Dedifferentiated amniotic fluid mesenchymal stem cell (primary cell): ENCODE data around the gene SLC34A1.
"Not testable (repeated sequence)": the region's sequence is repeated elsewhere in the genome, so short reads cannot be mapped to it uniquely, and the experiment has no call there.

Source experiments
- DNase-seq: peaks from one replicate; pipeline ENCODE4 v3.0.0-alpha.2; 2016; ENCODE audit errors: extremely low spot score

SLC34A1 gene

DNA sequence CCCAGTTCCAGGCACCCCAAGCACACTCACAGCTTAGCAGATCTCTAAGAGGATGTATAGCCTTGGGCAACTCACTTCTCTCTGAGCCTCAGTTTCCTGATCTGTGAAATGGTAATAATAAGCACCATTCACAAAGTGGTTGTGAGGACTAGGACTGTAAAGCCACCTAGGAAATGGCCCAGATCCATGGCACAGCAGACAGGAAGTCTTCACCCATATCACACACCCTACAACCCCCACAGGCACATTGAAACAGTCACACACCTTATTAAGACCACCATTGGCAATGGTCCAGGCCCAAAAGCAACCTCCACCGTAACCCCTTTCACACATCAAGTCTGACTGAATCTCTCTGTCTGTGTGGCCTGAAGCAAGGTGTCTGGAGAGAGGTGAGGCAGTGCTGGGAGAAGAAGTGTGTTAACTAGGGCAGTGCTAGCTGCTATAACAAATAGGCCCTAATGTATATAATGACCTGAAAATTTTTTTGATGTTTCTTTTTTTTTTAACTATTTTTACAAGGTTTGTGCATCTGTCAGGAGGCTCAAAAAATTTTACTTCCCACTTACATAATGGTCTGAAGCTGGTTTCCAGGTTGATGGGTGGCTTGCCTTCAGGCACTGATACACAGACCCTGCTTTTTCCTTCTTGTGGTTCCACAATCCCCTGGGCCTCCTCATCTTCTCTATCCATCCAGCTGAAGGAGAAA is 28.9 kb upstream of the SLC34A1 start:
- DNase-seq = no peak

DNA sequence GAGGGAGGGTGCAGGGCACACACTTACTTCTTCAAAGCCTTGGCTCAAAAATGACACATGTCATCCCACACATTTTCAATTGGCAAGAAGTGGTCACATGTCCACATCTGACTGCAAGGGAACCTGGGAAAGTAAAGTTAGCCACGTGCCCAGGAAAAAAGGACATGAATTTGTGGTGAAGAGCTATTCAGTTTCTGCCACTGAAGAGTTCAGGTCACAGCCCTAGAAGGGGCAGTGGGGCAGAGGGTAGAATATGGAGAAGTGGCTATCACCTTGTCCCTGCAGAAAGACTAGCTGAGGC is 28.4 kb upstream of the SLC34A1 start:
- DNase-seq = no peak

DNA sequence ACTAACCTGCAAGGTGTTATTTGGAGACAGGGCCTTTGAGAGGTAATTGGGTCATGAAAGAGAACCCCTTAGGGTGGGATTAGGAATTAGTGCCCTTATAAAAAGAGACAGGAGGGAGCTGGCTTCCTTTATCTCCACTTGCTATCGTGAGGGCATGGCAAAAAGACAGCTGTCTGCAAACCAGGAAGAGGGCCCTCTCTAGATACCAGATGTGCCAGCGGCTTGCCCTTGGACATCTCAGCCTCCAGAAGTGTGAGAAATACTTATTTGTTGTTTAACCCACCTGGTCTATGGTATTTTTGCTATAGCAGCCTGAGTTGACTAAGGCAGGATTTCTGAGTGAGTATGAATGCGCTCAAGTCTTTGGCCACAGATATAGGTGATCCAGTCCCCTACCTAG is 27.5 kb upstream of the SLC34A1 start:
- no peak for DNase-seq

DNA sequence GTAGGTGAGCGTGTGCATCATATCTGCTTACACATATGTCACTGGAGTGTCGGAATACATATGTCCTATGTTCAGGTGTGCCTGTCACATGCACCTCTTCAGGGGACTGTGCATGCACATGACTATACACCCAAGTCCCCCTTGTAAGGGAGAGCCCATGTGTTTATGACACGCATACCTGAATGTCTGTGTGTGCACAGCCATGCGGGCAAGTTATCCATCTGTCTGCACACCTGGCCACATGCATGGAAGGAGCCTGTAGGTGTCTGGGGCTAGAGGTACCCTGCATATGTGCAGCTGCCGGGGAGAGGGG is 27.1 kb upstream of the SLC34A1 start:
- DNase-seq = no peak

DNA sequence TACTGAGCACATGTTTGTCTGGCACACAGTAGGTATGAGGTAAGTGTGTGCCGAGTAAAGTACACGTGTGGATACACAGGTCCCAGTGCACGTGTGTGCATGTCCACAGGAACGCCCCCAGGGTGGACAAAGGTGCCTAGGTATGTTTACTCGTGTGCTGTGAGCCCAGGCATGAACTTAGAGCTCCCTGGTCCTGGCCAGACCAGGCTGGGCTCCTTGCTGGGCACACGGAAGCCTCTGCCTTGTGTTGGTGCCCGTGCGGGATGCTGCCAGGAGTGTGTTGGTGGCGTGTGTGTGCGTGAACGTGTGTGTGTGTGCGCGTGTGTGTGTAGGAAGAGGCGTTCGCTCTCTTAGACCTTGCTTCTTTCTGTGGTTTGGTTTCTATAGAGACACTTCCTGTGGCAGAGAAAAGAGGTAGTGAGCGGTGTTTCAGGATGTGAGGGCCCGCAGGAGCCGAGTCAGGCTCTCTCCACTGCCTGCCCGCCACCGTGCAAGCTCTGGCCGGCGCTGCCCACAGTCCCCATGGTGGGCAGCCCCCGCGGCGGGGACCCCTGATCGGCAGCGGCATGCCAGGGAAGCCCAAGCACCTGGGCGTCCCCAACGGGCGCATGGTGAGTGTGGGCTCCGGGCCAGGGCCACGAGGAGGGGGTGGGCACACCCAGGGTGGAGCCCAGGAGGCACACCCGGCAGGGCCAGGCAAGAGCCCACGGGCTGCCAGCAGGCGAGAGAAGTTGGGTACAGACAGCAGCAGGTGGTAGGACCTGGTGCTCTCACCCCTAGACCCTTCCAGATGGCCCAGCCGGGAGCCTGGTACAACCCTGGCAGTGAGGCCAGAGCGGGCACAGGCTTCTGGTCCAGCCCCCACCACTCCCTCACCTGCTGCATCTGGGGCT is 26.5 kb upstream of the SLC34A1 start, which contains the start of gene RGS14:
RGS14 (plus strand) TSS at position 466 of the 893 bp plus-strand sequence; CDS start at position 567, 101 bp downstream.
- DNase-seq = no peak

DNA sequence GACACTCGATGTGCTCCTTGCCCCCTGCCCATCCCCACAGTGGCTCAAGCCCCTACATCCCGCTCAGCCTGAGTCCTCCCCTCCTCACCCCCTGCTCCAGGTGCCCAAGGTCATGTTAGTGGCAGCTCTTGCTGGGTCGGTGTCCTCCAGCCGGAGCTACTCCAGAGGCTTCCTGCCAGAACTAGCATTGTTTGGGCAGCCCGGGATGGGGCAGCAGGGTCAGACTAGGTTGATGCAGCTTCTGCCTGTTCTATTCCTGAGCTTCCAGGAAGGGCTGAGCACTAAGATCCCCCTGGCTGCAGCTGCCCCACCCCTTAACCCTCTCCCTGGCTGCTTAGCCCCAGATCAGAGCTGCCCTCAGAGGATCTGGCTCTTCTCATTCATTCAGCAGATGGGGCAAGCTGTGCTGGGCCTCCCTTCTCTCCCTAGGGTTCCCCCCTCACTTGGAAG is 25.8 kb upstream of the SLC34A1 start:
- DNase-seq = no peak

DNA sequence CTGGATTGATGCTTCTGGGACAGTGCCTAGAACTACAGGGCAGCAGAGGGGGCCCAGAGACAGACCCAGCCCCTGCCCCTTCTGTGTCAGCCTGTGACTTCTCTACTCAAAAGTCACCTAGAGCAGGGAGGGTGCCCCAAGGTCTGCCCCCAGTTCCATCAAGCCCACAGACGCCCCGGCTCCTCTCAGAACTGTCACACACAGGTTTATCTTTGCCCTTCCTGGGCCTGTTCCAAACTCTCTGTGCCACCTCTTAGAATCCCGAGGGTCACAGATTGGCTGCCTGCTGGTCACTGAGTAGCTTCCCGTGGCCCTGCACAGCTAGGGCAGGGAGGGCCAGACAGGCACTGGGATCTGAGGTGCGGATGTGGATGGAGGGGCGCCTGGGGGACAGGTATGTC is 24.8 kb upstream of the SLC34A1 start:
- no peak for DNase-seq

DNA sequence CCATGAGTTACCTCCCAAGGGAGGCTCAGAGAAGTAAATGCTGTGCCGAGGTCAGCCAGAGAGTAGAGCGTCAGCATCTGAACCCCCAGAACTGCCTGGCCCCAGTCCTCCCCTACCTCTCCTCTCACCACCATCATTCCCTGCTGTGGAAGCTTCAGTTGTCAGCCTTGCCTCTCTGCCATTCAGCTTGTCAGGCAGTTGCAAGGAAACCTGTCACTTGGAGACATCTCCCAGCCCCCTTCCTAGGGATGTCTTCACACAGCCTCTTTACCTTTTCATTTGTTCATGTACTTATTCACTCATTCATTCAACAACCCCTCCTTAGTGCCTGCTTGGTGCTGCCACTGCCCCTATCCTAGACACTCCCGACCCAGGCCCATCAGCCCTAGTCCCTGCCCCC is 24.4 kb upstream of the SLC34A1 start:
- DNase-seq = no peak

DNA sequence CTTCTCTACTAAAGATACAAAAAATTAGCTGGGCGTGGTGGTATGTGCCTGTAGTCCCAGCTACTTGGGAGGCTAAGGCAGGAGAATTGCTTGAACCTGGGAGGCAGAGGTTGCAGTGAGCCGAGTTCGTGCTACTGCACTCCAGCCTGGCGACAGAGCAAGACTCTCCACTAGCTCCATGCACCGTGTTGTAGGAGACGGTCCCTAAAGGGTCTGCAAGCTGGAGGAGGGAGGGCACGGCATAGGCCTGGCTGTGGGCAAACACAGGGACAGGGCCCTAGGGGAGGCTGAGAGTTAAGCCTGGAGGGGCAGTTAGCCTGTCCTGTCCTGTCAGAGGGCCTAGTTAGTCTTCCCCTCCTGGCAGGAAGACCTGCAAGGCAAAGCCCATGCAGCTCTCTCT is 23.5 kb upstream of the SLC34A1 start:
- DNase-seq = not testable (repeated sequence)

DNA sequence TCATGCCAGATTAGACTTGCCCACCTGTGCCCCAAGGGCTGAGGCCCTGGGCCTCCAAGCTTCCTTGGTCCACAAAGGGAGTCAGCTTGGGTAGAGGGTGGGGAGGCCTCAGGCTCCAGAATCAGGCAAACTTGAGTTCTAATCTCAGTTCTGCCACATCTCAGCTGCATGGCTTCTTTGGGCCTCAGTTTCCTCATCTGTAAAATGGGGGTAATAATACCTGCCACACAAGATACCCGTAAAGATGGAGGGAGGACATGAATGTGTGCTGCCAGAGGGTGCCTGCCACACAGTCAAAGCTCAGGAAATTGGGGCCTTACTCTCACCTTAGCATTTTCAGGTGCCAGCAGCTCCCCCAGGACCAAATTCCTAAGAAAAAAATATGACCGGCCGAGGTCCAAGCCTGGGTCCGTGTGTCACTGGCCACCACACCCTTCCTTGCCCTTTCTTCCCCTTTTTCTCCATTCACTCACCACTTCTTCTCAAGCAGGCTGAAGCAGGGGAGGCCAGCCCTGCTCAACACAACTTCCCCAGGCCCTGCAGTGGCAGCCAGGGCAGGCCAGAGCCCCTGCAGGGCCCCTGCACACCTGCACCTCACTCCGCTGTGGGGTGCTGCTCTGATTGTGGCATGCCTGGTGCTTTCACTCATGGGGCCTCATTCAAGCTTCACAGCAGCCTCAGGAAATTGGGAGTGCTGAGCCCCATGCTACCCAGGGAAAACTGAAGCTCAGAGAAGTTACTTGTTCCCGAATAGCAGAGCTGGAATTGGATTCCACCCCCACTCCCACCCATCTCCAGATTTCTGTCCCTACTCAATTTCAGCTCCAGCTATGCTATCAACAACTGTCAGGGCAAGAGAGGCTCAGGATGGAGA is 22.6 kb upstream of the SLC34A1 start:
- DNase-seq = no peak

DNA sequence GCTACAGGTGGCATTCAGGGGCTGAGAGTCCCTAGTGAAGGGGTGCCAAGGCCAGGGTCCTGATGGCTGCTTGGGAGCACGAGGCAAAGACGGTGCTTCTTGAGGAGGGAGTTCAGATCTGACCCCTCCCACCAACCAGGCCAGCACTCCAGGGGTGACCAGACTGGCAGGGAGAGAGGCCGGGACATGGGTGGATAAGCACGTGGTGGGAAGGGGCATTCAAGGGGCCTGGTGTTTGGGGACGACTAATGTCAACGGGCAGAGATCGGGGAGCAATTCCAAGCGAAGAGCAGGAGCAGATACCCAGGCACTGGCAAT is 22.0 kb upstream of the SLC34A1 start:
- no peak for DNase-seq

DNA sequence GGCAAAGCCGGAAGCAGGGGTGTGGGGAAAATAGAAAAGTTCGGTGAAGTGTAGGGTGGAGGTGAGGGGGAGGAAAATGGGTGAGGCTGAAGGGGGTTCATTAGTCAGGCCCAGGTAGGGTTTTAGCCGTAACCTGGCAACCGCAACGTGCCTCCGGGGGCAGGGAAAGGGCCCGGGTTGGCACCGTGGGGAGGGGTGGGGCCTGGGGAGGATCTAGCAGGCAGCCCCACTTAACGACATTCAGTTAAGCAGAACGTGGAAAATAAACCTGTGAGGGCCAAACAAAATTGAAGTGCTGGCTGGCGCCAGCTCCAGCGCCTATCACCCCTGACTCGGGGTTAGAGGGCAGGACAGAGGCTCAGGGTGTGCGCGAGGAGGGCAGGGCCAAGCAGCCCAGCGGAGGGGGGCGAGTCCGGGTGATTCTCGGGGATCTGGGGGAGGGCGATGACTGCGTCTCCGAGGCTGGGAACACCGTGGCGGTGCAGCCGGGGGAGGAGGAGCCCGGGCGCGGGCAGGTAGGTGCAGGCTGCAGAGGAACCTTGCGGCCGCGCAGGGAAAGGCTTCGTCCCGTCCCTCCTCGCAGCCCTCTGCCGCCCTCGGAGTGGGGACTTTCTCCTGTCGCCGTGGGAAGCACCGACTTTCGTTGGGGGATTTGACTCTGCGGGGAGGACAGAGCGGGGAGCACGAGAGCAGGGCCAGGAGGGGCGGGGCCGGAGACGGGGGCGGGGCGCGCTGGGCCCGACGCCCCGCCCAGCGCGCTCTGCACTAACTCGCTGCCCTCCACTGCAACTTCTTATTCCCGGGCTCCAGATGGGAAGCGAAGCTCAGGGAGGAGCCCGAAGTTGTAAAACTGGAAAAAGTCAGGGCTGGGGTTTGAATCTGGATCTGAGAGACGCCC is 21.4 kb upstream of the SLC34A1 start:
- no peak for DNase-seq

DNA sequence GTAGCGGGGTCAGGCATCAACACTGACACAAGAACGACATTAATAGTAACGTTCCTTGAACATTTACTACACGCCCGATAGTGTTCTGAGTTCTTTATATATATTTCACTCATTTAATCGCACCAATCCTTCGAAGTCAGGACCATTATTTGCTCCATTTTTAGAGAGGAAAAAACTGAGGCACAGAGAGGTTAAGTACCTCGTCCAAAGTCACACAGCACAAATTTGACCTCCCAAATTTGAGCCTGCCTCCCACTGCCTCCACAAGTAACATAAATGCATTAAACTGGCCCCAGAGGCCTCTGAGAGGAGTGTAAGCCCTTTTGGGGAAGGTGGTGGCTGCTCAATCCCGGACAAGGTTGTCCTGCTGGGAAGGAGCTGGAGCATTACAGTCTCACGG is 20.7 kb upstream of the SLC34A1 start:
- no peak for DNase-seq

DNA sequence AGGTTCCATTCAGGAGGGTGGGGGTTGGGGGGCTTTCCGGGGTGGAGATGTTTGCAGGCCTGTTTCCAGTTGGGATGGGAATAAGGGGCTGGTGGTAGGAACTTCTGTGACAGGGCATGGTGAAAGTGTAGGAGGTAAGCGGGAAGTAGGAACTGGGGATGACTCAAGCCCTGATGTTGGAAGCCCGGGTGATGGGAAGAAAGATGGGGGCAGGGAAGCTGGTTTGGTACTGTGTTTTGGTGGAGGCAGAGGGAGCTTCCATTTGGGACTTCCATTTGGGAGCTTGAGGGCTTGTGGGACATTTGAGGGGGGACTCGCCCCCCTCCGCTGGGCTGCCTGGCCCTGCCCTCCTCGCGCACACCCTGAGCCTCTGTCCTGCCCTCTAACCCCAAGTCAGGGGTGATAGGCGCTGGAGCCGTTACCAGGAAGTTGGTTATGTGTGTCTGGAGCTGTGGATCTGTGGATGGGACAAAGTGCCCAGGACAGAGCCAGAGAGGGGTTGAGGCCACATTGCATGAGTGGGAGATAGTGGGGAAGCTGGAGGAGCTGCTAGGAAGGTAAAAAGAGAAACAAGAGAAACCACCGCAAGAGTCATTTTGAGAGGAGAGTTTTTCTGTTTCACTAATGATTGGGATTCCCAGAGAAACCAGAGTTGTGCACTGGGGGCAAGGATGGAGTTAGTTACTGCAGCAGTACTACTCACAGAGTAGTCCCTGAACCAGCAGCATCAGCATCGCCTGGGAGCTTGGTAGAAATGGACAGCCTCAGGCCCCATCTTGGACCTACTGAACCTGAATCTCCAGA is 19.9 kb upstream of the SLC34A1 start:
- DNase-seq = no peak

DNA sequence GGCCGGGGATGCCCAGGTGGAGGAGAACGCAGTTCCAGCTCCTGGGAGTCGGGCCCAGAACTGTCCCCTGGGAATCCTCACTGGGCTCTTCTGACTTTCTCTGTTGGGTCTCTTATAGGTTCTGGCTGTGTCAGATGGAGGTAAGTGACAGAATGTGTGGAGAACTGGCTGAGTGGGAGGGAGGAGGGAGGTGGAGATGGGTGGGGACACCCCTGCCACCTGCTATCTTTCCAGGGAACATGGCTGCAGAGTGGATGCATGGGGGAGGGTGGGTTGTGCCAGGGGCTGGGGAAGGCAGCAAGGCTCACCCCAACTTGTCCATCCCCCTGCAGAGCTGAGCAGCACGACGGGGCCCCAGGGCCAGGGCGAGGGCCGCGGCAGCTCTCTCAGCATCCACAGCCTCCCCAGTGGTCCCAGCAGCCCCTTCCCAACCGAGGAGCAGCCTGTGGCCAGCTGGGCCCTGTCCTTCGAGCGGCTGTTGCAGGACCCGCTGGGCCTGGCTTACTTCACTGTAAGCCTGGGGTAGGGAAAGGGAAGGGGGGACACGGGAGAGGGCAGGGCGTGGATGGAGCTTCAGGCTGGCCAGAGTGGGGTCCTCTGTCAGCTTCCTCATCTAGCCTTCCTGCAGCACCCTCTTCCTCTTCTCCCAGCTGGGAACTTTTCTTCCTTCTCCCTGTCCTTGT is 18.2 kb upstream of the SLC34A1 start:
- DNase-seq = no peak

DNA sequence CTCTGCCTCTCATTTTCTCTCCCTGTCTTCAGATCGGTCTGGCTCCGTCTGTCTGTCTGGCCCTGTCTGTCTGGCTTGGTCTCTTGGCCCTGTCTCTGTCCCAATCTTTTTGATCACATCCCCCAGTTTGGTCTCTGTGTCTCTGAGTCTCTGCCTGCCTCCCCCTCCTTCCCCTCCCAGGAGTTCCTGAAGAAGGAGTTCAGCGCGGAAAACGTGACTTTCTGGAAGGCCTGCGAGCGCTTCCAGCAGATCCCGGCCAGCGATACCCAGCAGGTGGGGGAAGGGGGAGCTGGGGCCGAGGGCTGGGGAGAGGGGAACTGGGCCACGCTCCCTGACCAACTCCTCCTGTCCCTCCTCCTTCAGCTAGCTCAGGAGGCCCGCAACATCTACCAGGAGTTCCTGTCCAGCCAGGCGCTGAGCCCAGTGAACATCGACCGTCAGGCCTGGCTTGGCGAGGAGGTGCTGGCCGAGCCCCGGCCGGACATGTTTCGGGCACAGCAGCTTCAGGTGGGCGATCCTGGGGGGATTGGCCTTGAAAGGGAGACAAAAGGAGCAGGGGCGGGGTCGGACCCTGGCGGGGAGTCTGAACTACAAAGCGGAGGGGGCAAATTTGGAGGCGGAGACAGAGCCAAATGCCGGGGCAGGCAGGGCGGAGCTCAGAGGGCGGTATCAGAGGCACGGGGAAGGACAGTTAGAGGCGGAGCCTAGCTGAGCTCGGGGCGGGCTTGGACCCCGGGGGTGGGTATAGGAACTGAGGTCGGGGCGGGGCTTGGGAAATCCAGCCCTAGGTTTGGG is 17.5 kb upstream of the SLC34A1 start:
- DNase-seq = no peak

DNA sequence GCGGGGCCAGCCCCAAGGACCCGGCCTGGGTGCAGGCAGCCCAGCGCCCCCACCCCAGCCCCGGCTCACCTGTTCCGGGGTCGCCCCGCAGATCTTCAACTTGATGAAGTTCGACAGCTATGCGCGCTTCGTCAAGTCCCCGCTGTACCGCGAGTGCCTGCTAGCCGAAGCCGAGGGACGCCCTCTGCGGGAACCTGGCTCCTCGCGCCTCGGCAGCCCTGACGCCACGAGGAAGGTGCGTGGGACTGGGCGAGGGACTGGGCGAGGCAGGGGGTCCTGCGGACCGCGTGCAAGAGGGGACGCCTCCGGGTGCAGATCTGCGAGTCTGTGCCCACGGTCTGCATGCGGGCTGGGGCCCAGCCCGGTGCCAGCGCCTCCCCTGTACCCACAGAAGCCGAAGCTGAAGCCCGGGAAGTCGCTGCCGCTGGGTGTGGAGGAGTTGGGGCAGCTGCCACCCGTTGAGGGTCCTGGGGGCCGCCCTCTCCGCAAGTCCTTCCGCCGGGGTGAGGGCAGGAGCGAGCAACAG is 16.8 kb upstream of the SLC34A1 start:
- DNase-seq = no peak

DNA sequence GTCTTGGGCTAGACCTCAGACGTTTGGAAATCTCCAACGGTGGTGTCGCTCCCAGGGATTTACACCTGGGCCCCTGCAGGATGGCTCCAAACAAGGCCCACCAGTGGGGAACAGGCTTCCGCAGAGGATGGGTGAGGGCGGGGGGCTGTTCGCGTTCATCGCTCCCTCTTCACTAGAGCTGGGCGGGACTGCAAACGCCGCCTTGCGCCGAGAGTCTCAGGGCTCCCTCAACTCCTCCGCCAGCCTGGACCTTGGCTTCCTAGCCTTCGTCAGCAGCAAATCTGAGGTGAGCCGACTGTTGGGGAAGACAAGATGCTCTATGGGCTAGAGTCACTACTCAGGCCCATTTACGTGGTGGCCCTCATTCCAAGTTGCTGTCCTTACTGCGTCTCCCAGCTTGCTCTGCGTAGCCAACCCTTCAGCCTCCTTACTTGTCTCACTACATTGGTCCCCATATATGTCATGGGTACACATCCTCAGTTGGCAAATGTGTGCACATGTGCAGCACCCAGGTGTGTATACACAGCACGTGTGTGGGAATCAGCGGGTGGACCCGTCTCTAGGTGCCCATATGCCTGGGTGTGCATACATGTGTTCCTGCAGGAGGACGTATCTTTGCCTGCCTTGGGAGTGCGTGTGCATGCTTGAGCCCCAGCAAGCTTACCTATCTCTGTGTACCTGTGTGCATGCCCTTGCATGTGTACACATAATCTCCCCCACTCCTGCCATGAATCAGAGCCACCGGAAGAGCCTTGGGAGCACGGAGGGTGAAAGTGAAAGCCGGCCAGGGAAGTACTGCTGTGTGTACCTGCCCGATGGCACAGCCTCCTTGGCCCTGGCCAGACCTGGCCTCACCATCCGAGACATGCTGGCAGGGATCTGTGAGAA is 16.0 kb upstream of the SLC34A1 start:
- DNase-seq = no peak
